Stimulated activated CD4-positive, alpha-beta T cell treated with anti-CD3 and anti-CD28 coated beads, Interleukin-15, amount 100 ng/mL, for 1 hour (primary cell): ENCODE results near the gene PKD2.
"Not testable (repeated sequence)": the region's sequence is repeated elsewhere in the genome, so short reads cannot be mapped to it uniquely, and the experiment has no call there.

Experiments used
- DNase-seq, 2 donors: peaks; one replicate each; pipeline ENCODE4 v3.0.0-alpha.2; 2020; ENCODE audit warnings: low read depth in 1 of 2, low spot score in 1 of 2

PKD2 gene

DNA sequence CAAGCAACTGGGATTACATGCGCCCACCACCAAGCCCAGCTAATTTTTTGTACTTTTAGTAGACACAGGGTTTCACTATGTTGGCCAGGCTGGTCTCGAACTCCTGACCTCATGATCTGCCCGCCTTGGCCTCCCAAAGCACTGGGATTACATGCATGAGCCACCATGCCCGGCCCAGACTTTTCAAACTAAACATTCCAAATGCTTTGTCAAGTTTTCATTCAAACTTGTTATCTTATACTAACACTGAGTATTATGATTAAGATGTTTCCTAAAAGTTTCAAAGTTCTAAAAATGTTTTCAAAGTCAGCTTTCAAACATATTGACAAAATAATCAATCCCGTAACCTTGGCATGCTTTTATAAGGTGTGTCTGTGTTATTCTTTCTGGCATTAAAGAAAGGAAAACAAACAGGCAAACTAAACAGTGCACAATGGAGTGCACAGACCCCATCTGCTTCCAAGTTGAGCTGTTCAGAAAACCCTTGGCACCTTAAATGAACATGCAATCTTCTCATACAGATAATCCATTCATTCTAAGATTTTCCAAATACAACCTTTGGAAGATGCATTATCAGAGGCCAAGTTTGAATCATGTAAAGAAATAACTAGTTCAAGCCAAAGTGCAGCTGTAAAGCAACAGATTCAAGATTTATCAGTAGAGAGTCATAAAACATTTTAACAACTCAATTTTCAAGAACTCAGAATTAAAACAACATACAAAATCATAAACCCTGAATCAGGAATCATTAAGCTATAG, 101.9 kb downstream of the PKD2 start:
- DNase-seq, result no peak

DNA sequence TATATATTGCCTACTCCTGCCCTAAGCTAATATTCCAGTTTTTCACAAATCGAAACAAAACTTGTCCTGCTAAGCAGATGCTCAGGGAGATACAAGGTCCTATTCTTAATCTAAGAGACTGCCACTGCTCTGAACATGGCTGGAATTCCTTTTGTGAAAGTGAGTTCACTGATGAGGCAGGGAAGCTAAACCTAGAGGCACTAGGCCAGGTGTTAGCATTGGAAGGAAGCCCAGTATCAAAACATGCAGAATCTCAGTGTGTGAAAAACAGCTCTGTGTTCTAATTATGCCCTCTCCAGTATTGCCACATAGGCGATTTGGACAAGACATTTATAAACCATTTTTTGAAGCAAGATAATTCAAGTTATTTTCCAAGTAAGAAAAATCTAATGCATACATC, 103.4 kb downstream of the PKD2 start:
- no peak for DNase-seq

GRCh38 chr4:88112856-88113255, 105.4 kb downstream of the PKD2 start:
- no peak for DNase-seq

DNA sequence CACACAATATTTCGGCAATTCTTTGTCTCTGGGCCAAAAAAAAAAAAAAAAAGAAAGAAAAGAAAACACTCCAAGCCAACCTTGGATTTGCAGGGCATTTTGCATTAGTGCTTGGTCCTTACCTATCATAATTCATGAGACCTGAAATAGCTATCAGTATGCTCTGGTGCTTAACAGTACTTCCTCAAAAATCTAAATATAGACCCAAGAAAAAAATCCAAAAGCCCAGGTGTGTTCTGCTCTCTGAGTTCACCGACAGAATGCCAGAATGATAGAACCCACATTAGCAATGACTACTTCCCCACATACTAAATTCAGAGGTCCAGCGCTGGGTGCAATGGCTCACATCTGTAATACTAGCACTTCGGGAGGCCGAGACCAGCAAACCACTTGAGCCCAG, 108.2 kb downstream of the PKD2 start:
- DNase-seq, result no peak

- no peak for DNase-seq
Measured at GRCh38 chr4:88119943-88120342, 112.5 kb downstream of the PKD2 start.

DNA sequence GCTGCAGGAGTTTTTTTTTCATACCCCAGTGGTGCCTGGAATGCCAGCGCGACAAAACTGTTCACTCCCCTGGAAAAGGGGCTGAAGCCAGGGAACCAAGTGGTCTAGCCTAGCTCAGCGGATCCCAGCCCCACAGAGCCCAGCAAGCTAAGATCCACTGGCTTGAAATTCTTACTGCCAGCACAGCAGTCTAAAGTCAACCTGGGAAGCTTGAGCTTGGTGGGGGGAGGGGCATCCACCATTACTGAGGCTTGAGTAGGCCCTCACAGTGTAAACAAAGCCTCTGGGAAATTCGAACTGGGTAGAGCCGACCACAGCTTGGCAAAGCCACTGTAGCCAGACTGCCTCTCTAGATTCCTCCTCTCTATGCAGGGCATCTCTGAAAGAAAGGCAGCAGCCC, 114.8 kb downstream of the PKD2 start:
- DNase-seq, result not testable (repeated sequence)
